Measurements from ENCODE around the gene CDNF. TPM values are rescaled to one million over a fixed set of nuclear protein-coding genes. Genes with fewer than 3 reads are reported as not detected.
A peak's percentile ranks its signal among the peaks of the same experiment; 100 is the strongest.
"Not testable (repeated sequence)": the region's sequence is repeated elsewhere in the genome, so short reads cannot be mapped to it uniquely, and the experiment has no call there.

Gene CDNF
- polyA plus RNA-seq, 3 donors: 2.0 to 5.1 (median 4.0) TPM

DNA sequence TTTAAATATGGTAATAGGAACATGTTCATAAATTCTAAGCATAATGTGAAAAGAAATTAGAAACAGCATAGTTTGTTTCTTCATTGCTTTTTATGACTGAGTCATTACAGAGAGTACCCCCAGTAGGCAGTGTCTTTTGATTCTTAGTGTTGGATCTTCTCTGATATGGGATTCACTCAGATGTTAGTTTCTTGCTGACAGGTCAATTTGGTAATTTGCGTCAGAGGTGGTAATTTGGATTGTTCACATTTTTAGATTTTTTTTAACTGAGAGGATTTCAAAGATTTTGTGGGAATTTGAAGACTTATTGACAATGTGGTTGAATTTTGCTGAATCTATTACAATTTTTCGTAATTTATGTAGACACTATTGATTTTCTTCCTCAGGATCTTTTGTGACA lies 2.3 kb upstream of the CDNF start:
- DNase-seq: no peak

GRCh38 chr10:14839305-14839695 lies 1.5 kb upstream of the CDNF start:
- no peak for DNase-seq

- peak; percentile 67 for DNase-seq
These were observed 906 bp upstream of the CDNF start for GRCh38 chr10:14838582-14839304.

- no peak for DNase-seq
These were observed 657 bp downstream of the CDNF start for GRCh38 chr10:14837003-14837756.

- no peak for DNase-seq
These were observed 1.6 kb downstream of the CDNF start for GRCh38 chr10:14836208-14836607.

GRCh38 chr10:14833106-14833505 lies 4.7 kb downstream of the CDNF start:
- no peak for DNase-seq

DNA sequence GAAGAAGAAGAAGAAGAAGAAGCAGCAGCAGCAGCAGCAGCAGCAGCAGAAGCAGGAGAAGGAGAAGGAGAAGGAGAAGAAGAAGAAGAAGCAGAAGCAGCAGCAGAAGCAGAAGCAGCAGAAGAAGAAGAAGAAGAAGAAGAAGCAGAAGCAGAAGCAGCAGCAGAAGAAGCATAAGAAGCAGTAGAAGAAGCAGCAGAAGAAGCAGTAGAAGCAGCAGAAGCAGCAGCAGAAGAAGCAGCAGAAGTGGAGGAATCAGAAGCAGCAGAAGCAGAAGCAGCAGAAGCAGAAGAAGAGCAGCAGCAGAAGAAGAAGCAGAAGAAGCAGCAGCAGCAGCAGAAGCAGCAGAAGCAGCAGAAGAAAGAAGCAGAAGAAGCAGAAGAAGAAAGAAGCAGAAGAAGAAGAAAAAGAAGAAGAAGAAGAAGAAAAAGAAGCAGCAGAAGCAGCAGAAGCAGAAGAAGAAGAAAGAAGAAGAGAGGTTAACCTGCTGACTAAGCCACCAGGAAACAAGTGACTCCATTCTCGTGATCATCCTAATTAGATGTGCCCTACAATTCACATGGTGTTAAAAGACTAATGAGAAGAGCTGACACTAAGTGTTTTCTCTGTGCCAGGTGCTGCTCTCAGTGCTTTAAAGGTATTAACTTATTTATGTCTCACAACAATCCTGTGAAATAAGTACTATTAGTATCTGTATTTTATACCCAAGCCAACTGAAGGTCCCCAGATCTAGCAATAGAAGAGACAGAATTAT lies 11.6 kb downstream of the CDNF start:
- DNase-seq: no peak

GRCh38 chr10:14823966-14824365 lies 13.9 kb downstream of the CDNF start:
- DNase-seq: no peak

GRCh38 chr10:14822879-14823755 lies 14.7 kb downstream of the CDNF start:
- peak; percentile 34 for DNase-seq

- DNase-seq: no peak
These were observed 16.0 kb downstream of the CDNF start for GRCh38 chr10:14821635-14822375.

GRCh38 chr10:14820775-14821154 lies 17.1 kb downstream of the CDNF start:
- DNase-seq: no peak

DNA sequence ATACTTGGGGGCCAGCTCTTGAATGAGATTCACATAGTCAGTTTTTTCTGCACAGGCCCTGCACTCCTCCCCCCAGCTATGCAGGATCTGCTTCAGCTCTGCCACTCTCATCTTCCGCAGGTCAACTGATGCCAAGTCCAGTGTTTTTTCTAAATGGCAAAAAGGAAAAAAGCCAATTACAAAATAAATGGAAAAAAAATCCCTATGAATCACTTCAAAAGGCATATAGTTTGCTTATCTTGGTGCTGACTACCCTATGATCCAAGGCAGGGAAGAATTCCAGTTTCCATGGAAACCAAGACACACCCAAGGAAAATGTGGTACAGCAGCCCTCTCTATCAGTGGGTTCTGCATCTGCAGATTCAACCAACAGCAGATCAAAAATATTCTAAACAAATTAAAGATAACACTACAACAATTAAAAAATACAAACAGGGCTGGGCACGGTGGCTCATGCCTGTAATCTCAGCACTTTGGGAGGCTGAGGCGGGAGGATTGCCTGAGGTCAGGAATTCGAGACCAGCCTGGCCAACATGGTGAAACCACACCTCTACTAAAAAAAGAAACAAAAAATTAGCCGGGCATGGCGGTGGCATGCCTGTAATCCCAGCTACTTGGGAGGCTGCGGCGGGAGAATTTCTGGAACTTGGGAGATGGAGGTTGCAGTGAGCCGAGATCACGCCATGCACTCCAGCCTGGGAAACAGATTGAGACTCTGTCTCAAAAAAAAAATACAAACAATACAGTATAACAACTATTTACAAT lies 17.6 kb downstream of the CDNF start:
- DNase-seq: no peak

DNA sequence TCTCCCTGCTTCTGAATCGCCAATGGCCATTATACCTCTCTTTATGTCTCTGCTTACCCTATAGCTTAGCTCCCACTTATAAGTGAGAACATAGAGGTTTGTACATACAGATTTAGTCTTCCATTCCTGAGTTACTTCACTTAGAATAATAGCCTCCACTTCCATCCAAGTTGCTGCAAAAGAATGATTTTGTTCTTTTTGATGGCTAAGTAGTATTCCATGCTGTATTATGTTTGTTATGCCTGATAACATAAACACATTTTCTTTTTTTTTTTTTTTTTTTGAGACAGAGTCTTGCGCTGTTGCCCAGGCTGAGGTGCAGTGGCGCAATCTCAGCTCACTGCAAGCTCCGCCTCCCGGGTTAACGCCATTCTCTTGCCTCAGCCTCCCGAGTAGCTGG lies 21.1 kb downstream of the CDNF start:
- not testable (repeated sequence) for DNase-seq

DNA sequence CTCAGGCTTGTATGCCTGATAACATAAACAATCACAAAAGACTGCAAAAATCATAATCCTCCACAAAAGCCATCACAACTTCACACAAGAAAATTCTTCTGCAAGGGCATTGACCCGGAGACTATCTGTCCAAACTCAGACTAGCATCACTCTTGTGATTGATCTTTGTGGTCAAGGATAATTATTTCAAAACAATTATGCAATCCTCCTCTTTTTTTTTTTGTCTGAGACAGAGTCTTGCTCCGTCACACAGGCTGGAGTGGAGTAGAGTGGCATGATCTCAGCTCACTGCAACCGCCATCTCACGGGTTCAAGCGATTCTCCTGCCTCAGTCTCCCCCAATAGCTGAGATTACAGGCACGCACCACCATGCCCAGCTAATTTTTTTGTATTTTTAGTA lies 22.2 kb downstream of the CDNF start:
- no peak for DNase-seq

GRCh38 chr10:14812271-14812670 lies 25.6 kb downstream of the CDNF start:
- DNase-seq: no peak

DNA sequence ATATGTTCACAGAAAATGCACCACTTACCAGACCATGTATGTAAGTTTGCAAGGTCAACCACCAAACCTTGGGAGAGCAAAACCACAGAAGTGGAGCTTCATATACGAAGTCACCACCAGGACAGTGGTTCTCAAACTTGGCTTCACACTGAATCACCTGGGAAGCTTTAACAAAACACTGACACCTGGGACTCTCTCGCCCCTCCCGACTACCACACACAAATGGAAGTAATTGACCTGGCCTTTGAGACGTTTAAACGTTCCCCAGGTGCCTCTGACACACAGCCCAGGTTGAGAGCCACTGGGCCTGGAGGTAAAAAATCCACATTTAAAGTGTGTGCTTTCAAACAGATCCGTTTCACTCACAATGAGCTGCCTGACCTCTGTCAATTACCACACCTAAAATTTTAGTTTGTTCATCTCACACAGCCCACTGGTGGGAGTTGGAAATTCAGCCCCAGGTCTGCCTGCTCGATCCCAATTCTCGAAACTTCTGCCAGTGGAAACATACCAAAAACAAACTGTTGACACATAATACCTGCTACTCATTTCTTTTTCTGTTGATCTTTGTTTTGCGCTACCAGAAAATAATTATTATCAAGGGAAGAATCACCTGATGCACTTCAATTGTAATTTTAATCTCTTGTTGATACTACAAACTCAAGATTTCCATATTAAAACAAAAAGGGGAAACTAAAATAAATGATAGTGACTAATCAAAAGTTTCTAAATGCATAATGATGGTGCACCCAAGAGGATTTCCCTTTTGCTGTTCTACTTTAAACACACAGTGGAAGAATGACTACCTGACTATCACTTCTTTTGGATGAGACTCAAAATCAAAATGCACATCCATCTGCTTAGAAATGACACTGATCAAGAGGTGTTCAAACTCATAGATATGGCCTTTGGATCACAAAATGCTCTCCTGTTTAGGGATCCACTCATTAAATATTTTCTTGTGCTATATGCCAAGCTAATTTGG lies 26.6 kb downstream of the CDNF start:
- no peak for DNase-seq

DNA sequence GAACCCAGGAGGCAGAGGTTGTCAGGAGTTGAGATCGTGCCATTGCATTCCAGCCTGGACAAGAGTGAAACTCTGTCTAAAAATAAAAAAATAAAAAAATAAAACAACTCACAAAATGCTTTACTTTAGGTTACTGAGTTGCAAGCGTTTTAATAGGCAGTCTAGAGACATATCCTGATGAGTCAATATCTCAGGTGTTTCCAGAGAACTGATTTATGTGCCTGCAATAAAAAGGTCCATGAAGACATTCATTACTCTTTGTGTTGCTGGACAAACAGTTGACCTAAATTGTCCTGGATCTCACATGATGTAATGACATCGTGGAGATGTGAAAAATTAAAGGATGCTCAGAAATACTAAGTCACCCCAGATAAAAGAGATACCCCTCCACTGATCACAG lies 31.5 kb downstream of the CDNF start:
- no peak for DNase-seq

DNA sequence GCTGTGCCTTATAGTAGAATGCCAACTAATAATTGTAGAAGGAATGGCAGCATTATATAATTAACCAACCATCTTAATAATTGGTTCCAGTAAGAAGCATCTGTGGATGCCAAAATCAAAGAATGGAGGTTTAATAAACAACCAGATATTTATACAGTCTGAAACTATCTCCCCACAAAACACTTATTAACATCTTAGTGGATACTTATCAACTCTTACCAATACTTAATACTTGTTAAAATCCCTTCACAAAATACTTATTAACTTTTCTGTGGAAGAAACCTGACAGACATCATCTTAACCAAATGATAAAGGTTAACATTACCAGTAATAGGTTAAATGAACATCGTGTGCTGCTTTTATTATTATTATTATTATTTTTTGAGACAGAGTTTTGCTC lies 34.0 kb downstream of the CDNF start:
- no peak for DNase-seq

GRCh38 chr10:14801723-14802122 lies 36.1 kb downstream of the CDNF start:
- DNase-seq: no peak
